GM15510 (cell line): ENCODE results near the gene RAB3A.

Source experiments
- POLR2A ChIP-seq: IDR thresholded peaks from 3 replicates; pipeline ENCODE4 v1.6.1; 2011; ENCODE audit warnings: borderline replicate concordance; ENCODE audit not compliant: insufficient read length; ENCODE audit errors: extremely low read depth

Gene RAB3A

GRCh38 chr19:18155095-18156087 lies 48.5 kb downstream of the RAB3A start:
- no peak for TF ChIP-seq POLR2A

- no peak for TF ChIP-seq POLR2A
Measured at GRCh38 chr19:18153556-18154134, 50.2 kb downstream of the RAB3A start.

DNA sequence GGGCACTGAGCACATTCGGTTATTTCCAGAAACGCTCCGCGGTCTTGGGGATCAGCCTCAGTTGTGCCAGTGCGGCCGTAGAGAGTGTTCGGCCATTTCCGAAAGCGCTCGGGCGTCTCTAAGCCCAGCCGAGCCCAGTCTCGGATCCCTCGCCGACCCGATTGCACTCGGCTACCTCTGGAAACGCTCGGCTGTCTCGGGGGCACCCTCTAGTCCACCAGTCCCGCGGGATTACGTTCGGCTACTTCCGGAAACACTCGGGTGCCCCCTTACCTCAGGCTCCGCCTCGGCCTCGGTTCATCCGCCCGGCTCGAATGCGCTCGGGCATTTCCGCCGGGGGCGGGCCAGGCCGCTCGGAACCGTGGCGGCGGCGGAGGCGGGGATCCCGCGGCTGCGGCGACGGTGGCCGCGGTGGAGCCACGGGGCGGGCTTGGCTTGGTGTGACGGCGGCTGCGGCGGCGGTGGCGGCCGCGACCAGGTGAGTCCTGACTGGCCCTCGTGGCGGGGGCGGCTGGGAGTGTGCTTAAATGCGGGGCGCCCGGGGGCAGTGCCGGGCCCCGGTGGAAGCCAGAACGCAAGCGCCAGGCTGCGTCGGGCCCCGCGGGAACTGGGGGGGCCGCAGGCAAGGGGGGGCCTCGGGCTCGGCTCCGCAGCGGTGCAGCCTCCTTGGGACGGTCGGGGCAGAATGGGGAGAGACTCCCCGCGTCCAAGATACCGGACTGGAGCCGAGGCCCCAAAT lies 50.9 kb downstream of the RAB3A start, which contains the start of gene PIK3R2:
TSS of gene PIK3R2 (plus strand) at position 347 of the 739 bp plus-strand sequence. CDS start 2,717 bp downstream, outside the sequence.
- peak; percentile 55 for TF ChIP-seq POLR2A

DNA sequence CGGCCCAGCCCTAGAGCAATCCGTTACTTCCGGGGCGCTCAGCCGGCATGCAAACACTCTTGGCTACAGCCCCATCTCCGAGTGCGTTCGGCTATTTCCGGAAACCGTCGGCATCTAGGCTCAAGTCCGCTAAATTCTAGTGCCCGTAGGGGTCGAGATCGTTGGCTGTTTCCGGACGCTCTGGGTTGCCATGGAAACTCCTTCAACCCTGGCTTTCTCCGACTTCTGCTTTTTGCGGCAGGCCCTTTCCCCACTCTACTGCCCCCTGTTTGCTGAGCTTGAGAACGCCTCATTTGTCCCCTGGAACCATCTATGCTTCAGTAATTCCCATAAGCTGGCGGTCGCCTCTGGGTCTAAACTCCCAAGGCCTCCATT lies 51.4 kb downstream of the RAB3A start:
- TF ChIP-seq POLR2A, result peak; percentile 53

DNA sequence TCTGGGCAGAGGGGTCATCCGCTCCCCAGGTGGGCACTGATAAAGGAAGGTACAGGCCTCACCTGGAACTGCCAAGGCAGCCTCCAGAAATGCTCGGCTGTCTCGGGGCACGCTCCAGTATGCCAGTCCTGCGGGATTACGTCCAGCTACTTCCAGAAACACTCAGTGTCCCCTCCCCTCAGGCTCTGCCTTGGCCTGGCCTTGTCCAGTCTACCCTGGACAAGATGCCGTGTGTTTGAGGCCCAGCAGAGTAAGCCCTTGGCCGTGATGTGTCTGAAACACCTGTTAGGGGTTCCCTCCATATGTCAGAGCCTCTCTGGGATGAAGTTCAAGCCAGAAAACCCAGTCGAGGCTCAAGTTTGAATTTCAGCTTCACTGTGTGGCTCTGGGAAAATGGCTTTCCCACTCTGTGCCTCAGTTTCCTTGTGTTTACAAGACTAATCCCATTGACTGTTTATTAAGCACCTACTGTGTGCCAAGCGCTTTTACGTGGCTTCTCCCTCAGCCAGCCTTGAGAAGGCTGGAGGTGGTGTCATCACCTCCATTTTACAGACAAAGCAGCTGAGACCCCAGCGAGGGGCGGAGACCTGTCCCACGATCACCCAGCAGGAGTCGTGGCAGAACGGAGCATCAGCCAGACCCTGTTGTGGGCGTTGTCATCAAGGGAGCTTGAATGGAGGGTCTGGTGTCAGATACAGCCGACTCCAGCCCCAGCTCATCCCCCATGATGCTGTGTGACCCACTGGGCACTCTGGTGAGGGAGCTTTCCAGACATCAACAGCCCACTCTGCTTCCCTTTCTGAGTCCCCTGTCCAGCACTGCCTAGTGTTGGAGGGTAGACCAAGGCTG lies 52.8 kb downstream of the RAB3A start:
- no peak for TF ChIP-seq POLR2A

DNA sequence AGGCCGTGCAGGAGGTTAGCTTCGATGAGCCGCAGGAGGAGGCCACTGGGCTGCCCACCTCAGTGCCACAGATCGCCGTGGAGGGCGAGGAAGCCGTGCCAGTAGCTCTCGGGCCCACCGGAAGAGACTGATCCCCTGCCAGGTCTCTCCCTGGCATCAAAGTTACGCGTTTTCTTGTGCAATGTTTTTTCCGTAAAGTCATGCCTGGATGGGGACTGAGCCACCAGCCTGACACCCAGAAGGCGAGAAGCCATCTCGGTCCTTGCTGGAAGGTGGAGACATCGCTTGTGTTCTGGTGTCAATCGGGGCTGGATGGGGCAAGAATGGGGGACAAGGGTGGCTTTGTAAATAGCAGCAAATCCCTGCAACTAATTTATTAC lies 54.3 kb downstream of the RAB3A start:
- no peak for TF ChIP-seq POLR2A

GRCh38 chr19:18147396-18147795 lies 56.4 kb downstream of the RAB3A start:
- no peak for TF ChIP-seq POLR2A
